Measurements from ENCODE around the gene CNTRL. TPM values are rescaled to one million over a fixed set of nuclear protein-coding genes. Genes with fewer than 3 reads are reported as not detected.

CNTRL gene
- total RNA-seq, 1 experiment from 2014 or later: 11.6 TPM

DNA sequence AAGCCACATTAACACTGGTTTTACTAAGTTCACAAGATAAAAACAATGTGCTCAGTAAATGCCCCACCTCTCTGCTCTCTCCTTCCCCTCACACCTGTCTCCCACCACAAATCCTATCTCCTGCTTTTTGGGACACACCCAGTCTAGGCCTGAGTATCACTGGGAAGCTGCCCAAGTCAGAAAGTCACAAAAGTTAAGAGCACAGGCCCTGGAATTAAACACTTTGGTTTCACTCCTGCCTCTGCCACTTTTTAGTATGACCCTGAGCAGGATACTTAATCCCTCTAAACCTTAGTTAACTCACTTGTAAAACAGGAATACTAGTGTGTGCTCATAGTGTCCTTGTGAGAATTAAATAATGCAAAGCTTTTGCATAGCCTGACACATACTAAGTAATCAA, 36.0 kb upstream of the CNTRL start:
- no peaks in the 10 kb centered on the region for H4K20me1 ChIP-seq (ENCODE audit: control insufficient read depth, insufficient read depth, insufficient read length)
- no peak overlapping the region for H4K8ac ChIP-seq (replicated peaks; ENCODE audit: insufficient read length, low read depth, low read length)
- no peak overlapping the region for H2BK20ac ChIP-seq (ENCODE audit: low read depth, low read length, poor library complexity, severe bottlenecking)
- H2BK15ac ChIP-seq (ENCODE audit: low read depth, low read length): no peak overlapping the region
- no peak overlapping the region for H3K4me3 Mint-ChIP-seq
- H2BK12ac ChIP-seq (ENCODE audit: insufficient read length, low read depth, low read length): no peak overlapping the region
- H3K9ac ChIP-seq (ENCODE audit: extremely low read depth, insufficient read length, low read length): no peak overlapping the region
- H3K4me1 Mint-ChIP-seq: no peaks in the 10 kb centered on the region
- no peaks in the 10 kb centered on the region for H3K27me3 ChIP-seq (ENCODE audit: insufficient read depth, low read length)
- no peak overlapping the region for H3K27ac Mint-ChIP-seq
- no peak for DNase-seq
- H3K4me2 ChIP-seq (ENCODE audit: insufficient read depth, insufficient read length, low read length): no peak overlapping the region
- H4K5ac ChIP-seq (ENCODE audit: insufficient read length, low read depth, low read length): no peak overlapping the region
- H3K79me2 ChIP-seq (ENCODE audit: insufficient read depth, low read length): no peaks in the 10 kb centered on the region
- H3K4ac ChIP-seq (ENCODE audit: low read depth, low read length): no peak overlapping the region
- TF ChIP-seq, protein P1, sequence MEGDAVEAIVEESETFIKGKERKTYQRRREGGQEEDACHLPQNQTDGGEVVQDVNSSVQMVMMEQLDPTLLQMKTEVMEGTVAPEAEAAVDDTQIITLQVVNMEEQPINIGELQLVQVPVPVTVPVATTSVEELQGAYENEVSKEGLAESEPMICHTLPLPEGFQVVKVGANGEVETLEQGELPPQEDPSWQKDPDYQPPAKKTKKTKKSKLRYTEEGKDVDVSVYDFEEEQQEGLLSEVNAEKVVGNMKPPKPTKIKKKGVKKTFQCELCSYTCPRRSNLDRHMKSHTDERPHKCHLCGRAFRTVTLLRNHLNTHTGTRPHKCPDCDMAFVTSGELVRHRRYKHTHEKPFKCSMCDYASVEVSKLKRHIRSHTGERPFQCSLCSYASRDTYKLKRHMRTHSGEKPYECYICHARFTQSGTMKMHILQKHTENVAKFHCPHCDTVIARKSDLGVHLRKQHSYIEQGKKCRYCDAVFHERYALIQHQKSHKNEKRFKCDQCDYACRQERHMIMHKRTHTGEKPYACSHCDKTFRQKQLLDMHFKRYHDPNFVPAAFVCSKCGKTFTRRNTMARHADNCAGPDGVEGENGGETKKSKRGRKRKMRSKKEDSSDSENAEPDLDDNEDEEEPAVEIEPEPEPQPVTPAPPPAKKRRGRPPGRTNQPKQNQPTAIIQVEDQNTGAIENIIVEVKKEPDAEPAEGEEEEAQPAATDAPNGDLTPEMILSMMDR (conservative IDR thresholded peaks at IDR 0.05): no peak
- H2BK5ac ChIP-seq (ENCODE audit: insufficient read length, low read length): no peak overlapping the region
- no peaks in the 10 kb centered on the region for H3K36me3 Mint-ChIP-seq (ENCODE audit: insufficient read depth in 1 of 3, low read depth in 3 of 3)
- H2AFZ ChIP-seq (ENCODE audit: low read length): no peak overlapping the region
- H3K79me1 ChIP-seq (ENCODE audit: insufficient read depth, low read depth, low read length, poor library complexity, severe bottlenecking): no peaks in the 10 kb centered on the region
- H2AK5ac ChIP-seq (ENCODE audit: insufficient read length, low read length): no peak overlapping the region
- H3K23me2 ChIP-seq (ENCODE audit: insufficient read length, low read depth, low read length, poor library complexity, severe bottlenecking): no peaks in the 10 kb centered on the region
- no peaks in the 10 kb centered on the region for H3K9me3 ChIP-seq (ENCODE audit: control insufficient read depth, low read depth, low read length)
- H3K27ac ChIP-seq (ENCODE audit: insufficient read length, low read depth, low read length): no peak overlapping the region
- no peak overlapping the region for H3K23ac ChIP-seq (ENCODE audit: insufficient read length, low read depth, low read length)
- no peaks in the 10 kb centered on the region for H3K4me1 ChIP-seq (ENCODE audit: insufficient read depth, low read length)
- no peak overlapping the region for H3T11ph ChIP-seq (ENCODE audit: low read length)
- no peak overlapping the region for H3K18ac ChIP-seq (ENCODE audit: insufficient read length, low read depth, low read length)
- no peak overlapping the region for H3K56ac ChIP-seq (ENCODE audit: insufficient read length, low read depth, low read length)
- H3K9me3 Mint-ChIP-seq: no peaks in the 10 kb centered on the region
- H3K14ac ChIP-seq (ENCODE audit: insufficient read depth, low read length): no peak overlapping the region
- H3K27me3 Mint-ChIP-seq (ENCODE audit: low read depth): peaks cover 6% of the 10 kb centered on the region
- no peak overlapping the region for H4K91ac ChIP-seq (ENCODE audit: insufficient read length, low read depth, low read length)
- H2BK120ac ChIP-seq (ENCODE audit: low read depth, low read length, poor library complexity, severe bottlenecking): no peak overlapping the region
